Stimulated activated CD4-positive, alpha-beta T cell treated with anti-CD3 and anti-CD28 coated beads, Interleukin-1b, Interleukin-23, amount 100 ng/mL, for 24 hours (primary cell): ENCODE measurements around the gene SCN7A.
"Not testable (repeated sequence)": the region's sequence is repeated elsewhere in the genome, so short reads cannot be mapped to it uniquely, and the experiment has no call there.

ENCODE experiments used
- DNase-seq, 4 experiments: peaks; one replicate each; pipeline ENCODE4 v3.0.0-alpha.2; 2020; ENCODE audit warnings: low read depth in 4 of 4, low spot score in 1 of 4

The SCN7A gene

GRCh38 chr2:166494140-166494624 is at the start of gene SCN7A:
Gene SCN7A (minus strand): TSS chr2:166494249. CDS start chr2:166477696, 16,553 bp downstream.
- no peak for DNase-seq

- DNase-seq: no peak
Measured at GRCh38 chr2:166539340-166540162, 45.5 kb upstream of the SCN7A start.

DNA sequence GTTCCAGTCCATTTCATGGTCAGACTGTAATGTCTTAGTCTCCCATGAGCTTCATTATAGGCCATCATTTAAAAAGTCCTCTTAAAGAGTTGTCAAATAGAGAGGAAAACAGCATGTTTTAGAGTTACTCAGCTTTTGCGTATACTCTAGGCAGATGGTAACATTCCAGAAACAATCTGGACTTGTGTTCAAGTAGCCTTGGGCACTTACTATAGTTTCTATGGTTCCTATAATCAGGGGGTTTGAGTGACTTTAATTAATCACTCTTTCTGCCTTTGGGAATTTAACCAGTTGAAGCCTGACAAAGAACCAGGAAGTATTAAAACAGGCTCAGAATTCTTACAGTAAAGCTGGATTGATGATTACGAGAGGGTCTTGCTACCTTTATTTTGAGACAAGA is 42.1 kb upstream of the SCN7A start:
- DNase-seq: no peak

DNA sequence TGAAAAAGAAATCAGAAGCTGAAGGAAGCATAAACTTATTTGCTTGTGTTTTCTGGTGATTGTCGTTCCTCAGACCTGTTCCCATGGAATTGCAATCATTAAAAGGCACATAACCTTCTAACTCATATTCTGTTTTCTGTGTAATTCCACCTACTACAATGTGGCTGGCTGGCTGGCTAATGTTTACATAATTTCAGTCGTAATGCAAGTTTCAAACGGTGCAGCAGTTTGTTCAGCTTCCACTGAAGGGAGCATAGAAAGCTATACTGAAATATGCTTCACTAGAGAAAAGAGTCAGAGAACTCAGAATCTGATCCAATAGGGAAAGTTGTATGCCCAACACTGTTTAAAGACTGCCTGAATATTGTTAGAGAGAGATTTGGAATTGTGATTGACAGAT is 27.1 kb upstream of the SCN7A start:
- DNase-seq: no peak

- no peak for DNase-seq
Measured at GRCh38 chr2:166520604-166521003, 26.6 kb upstream of the SCN7A start.

DNA sequence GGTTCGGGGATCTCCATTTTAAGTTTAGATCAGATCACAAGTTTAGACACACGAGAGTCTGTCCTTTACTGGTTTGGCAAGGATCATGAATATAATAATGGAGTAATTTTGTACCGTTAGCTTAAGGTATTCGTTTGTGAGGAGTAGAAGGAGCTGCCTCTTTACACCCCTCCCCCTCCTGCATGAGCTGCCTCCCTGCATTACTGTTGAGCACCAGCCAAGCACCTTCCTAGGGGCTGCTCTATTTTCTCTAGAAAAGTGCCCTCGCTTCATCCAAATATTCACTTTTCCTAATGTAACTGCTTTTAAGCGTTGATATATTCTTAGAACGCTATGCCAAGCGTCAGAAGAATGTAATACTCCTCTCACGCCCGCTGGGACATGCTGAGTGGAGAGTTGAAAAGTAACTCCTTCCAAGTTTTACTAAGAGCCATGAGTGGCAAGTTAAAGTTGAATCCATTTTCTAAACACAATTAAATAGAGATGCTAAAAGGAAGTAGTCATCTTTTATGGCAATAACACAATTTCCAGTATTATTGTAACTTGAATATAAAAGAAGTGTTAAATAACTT is 25.4 kb upstream of the SCN7A start:
- no peak for DNase-seq

DNA sequence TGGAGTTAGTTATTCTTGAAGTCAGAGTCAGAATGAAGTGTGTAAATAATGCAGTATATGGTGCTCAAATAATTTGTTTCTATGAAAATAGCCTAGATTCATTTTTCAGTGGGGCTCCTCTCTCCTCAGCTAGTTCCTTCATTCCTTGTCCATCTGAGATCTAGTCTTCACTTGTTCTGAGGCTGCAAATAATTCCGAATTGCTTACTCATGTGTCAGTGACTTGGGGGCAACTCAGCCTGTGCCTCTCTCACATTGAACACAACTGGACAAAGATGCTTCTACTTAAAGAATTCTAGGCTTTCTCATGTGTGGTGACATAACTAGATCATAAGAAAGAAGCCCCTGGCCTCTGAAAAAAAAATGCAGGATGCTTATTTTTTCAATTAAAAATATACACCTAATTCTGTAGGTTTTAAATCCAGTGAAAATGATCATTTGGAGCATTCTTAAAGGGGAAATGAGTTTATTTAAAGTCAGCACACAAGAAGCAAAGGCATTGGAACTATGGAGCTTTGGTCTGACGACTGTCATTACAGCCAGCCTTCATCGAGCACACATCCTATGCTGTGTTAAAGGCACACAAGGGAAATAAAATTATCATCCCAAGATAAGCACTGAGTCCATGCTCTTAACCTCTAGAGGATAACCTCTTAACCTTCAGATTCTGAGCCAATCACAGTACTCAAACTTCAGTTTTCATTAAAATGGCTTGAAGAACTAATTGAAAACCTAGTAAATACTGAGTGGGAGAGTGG is 24.8 kb upstream of the SCN7A start:
- no peak for DNase-seq

GRCh38 chr2:166517533-166518061 is 23.5 kb upstream of the SCN7A start:
- no peak for DNase-seq

DNA sequence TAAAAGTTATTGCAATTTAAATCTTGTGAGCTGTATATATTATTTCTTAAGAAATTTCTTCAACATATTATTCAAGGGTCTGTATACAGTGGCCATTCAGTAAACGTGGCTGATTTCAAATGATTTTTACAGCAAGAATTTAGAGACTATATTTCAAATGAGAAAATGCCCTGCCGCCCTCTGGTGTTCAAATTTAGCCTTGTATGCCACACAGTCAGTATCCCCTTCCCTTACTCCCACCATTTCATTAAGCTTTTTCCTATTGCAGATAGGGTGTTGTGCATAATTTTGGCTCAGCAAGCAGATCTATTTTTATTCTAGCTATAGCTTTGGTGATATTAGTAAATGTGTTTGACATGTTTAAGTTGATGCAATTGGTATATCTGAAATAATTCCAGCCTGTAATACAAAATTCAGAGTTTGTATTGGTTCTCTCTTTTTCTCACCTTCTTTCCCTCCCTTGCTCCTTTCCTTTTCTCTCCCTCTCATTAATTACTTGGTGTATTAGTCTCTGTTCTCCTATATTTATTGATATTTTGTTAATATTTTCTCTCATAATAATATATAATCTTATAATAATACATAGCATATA is 22.8 kb upstream of the SCN7A start:
- no peak for DNase-seq

GRCh38 chr2:166513952-166514351 is 19.9 kb upstream of the SCN7A start:
- DNase-seq: no peak

DNA sequence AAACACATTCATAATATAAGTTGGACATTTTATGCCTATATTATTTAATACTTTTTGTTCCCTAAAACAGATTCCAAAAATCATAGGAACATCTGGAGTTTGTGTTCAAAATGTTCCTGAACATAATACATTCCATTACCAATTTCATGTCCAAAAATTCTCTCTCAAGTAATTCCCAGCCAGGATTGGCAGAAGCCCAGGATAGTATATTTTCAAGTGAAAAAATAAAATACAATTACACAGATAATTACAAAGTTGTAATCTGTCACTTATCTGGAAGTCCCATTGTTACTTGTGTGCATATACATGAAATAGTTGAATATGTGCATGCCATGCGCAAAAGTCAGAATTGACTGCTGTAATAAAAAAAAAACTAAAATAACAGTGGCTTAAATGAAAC is 5.2 kb upstream of the SCN7A start:
- no peak for DNase-seq

DNA sequence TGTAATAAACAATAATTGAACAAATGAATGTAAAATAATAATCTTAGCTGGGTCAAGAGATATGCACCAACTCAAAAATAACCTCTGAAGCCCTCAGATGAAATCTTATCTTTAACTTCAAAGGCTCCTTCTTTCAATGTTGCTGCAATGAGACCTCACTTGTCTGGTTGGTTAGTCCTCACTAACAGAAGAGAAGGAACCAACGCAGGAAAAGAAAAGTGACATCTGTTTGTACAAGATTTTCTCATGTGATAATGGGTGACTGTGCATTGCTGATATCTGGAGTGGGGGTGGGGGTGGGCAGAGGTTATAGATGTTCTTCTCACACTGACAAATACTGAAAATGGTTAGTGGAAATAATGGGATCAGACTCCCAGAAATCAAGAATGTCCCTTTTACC is 2.6 kb downstream of the SCN7A start:
- no peak for DNase-seq

DNA sequence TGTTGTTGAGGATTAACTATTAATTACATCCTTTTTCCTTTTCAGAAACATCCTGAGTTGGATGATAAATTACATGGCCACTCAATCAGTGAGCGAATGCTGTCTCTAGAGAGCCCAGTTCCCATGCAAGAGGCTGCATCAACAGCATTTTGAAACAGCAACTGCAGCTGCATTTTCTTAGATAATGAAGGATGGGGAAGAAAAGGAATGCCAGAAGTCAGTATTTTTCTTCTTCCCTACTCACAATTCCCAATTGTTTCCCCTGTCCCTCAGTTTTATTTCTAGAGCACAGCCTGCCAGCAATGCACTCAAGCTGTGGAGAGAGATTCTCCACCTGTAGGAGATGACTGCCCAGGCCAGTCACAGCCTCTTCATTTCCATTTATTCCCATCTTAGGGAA is 6.9 kb downstream of the SCN7A start:
- DNase-seq: no peak

DNA sequence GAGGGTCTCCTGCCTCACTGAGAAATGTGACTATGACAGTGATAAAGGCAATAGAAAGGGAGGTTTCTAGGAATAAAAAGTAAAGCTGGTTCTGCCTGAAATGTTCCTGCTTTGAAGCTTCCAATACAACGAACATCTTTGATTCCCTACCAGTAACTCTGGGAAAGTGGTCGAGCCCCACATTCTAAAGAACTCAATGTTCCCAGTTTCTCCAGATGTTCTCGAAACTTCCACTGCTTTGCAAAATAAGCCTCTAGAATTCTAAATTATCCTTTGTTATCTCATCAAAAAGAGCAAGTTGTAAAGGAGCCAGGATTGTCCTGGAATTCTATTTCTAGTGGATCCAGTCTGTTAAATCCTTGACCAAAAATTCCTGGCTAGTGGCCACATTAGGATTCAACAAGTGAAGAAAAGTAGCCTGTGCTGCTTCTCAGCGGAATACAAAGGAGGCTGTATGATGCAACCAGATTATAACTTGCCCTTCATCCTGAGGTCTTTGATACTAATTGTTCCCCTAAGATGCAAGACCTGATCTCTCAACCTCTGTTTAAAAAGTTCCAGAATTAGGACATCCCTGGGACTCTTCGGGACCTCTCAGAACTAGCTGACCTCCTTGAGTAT is 8.4 kb downstream of the SCN7A start:
- DNase-seq: no peak

- no peak for DNase-seq
Measured at GRCh38 chr2:166472332-166472731, 21.7 kb downstream of the SCN7A start.

GRCh38 chr2:166468124-166469024 is 25.7 kb downstream of the SCN7A start:
- no peak for DNase-seq

DNA sequence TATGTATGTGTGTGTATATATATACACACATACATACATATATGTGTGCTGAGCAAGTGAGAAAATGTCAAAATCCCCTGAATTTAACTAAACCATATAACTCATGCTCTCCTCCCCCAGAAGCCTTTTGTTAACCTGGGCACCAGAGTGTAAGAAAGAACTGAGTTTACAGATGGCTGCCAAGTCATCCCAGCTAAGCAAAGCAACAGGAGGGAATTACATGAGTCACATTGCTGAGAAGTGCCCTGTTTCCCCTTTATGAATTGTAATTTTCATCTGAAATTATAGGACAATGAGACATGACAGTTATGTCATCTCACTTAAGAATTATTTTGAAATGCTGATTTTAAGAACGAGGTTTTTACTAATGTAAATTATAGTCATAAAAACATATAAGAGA is 29.9 kb downstream of the SCN7A start:
- DNase-seq: no peak

- DNase-seq: no peak
Measured at GRCh38 chr2:166463640-166464039, 30.4 kb downstream of the SCN7A start.

- DNase-seq: no peak
Measured at GRCh38 chr2:166458674-166459073, 35.4 kb downstream of the SCN7A start.

- DNase-seq: not testable (repeated sequence)
Measured at GRCh38 chr2:166455823-166456222, 38.2 kb downstream of the SCN7A start.
